Body of pancreas (tissue), 4 donors: ENCODE results near the gene ASIC3. TPM values are rescaled to one million over a fixed set of nuclear protein-coding genes. Genes with fewer than 3 reads are reported as not detected.
"Not testable (repeated sequence)": the region's sequence is repeated elsewhere in the genome, so short reads cannot be mapped to it uniquely, and the experiment has no call there.

Experiments
- ATAC-seq: fragments of 150-250 bp; one replicate; pipeline ENCODE4 v1.9.1; 2016
- DNase-seq, 4 donors: peaks; one replicate each; pipeline ENCODE4 v3.0.0-alpha.2; 2019
- H3K27ac ChIP-seq, 4 donors: fragments of 200-600 bp; sonication (generic); 1 replicate in 3 of 4; 2 replicates in 1 of 4; pipeline versions ENCODE4 v1.5.1 to v1.6.1; 2016 to 2019; ENCODE audit warnings: mild to moderate bottlenecking in 1 of 4, mixed read lengths in 1 of 4, moderate library complexity in 1 of 4
- H3K27me3 ChIP-seq, 2 donors: fragments of 200-600 bp; sonication (generic); one replicate each; pipeline ENCODE4 v1.6.0; 2016; ENCODE audit warnings: mild to moderate bottlenecking in 1 of 2
- H3K36me3 ChIP-seq, 2 donors: fragments of 200-600 bp; sonication (generic); replicated peaks in 1 of 2; 2 replicates each; pipeline ENCODE4 v1.5.1; 2016; ENCODE audit warnings: low read depth in 2 of 2; ENCODE audit not compliant: insufficient read depth in 1 of 2
- H3K4me1 ChIP-seq: fragments of 200-600 bp; sonication (generic); one replicate; pipeline ENCODE4 v1.6.0; 2016
- H3K4me3 ChIP-seq, 2 donors: fragments of 200-600 bp; sonication (generic); 1 replicate in 1 of 2; 2 replicates in 1 of 2; pipeline ENCODE4 v1.5.1; 2016 to 2019
- H3K9me3 ChIP-seq, 3 donors: fragments of 200-600 bp; sonication (generic); 1 replicate in 2 of 3; 2 replicates in 1 of 3; pipeline ENCODE4 v1.5.1; 2016
- CTCF ChIP-seq, 7 experiments: fragments of 450-650 bp in 4 of 7; fragments of 200-600 bp in 3 of 7; sonication (generic) in 3 of 7; IDR thresholded peaks; one replicate each; pipeline ENCODE4 v1.5.1; 2016 to 2019; ENCODE audit warnings: antibody characterized with exemption in 7 of 7
- POLR2A ChIP-seq, 3 donors: fragments of 450-650 bp; IDR thresholded peaks; one replicate each; pipeline ENCODE4 v1.6.1; 2016; ENCODE audit warnings: antibody characterized with exemption in 3 of 3, mild to moderate bottlenecking in 2 of 3
- WGBS, 2 donors: methylation state at CpG; one replicate each; pipeline ENCODE4 v1.1.5; 2017; 5-methylcytosine and 5-hydroxymethylcytosine counted together
- intact Hi-C: fragments of 100-400 bp; cut with DNase I; formaldehyde crosslinking; loops from one replicate; pipeline ENCODE4 v1.15.1; 2023
- total RNA-seq, 2 donors: library from RNA; depleted of rRNA; stranded (reverse); fragments of >200 nt; gene quantifications; one replicate each; pipeline ENCODE4 v1.1.0, GENCODE V29; 2016

The ASIC3 gene
- total RNA-seq, 2 donors from 2014 or later = 0.78 to 1.3 TPM

GRCh38 chr7:151040616-151041375 lies 7.5 kb upstream of the ASIC3 start:
- TF ChIP-seq POLR2A (IDR thresholded peaks at IDR 0.05) = no peak
- no peak for TF ChIP-seq CTCF (IDR thresholded peaks at IDR 0.05)
- H3K27me3 ChIP-seq = no peaks in the 10 kb centered on the region
- no peaks in the 10 kb centered on the region for H3K9me3 ChIP-seq
- no peaks in the 10 kb centered on the region for H3K4me1 ChIP-seq
- WGBS, 2 donors = 88 to 90% methylated on average over 9 to 30 of the region's 30 CpGs
- DNase-seq (no peak), ATAC-seq (no peak)
- no peak overlapping the region for H3K4me3 ChIP-seq
- H3K27ac ChIP-seq = no peak overlapping the region
- H3K36me3 ChIP-seq = peaks cover 0 to 7% of the 10 kb centered on the region in 2 donors
- intact Hi-C loops = no loop called here

- H3K36me3 ChIP-seq, H3K4me3 ChIP-seq, H3K27ac ChIP-seq, DNase-seq, ATAC-seq, H3K4me1 ChIP-seq, H3K9me3 ChIP-seq, H3K27me3 ChIP-seq, intact Hi-C loops: not testable (repeated sequence)
- WGBS, 2 donors = 77 to 89% methylated on average over 10 of the region's 10 CpGs
Observed at GRCh38 chr7:151043449-151043848, 4.9 kb upstream of the ASIC3 start.

GRCh38 chr7:151043959-151044358 lies 4.4 kb upstream of the ASIC3 start:
- intact Hi-C loops = no loop called here
- H3K9me3 ChIP-seq = no peaks in the 10 kb centered on the region
- no peak for ATAC-seq
- H3K27ac ChIP-seq = no peak overlapping the region
- no peaks in the 10 kb centered on the region for H3K36me3 ChIP-seq
- H3K4me1 ChIP-seq = no peaks in the 10 kb centered on the region
- DNase-seq = no peak
- TF ChIP-seq CTCF (IDR thresholded peaks at IDR 0.05) (no peak), POLR2A (IDR thresholded peaks at IDR 0.05) (no peak)
- WGBS, 2 donors = 92 to 93% methylated on average over 2 to 7 of the region's 20 CpGs
- H3K4me3 ChIP-seq = no peak overlapping the region
- no peaks in the 10 kb centered on the region for H3K27me3 ChIP-seq

- WGBS, 2 donors = 85 to 89% methylated on average over 9 to 11 of the region's 11 CpGs
- Histone ChIP-seq H3K4me3 (no peak overlapping the region), H3K36me3 (no peaks in the 10 kb centered on the region), H3K27me3 (no peaks in the 10 kb centered on the region), H3K27ac (no peak overlapping the region), H3K9me3 (no peaks in the 10 kb centered on the region), H3K4me1 (no peaks in the 10 kb centered on the region)
- ATAC-seq (no peak), DNase-seq (no peak)
- no peak for TF ChIP-seq CTCF (IDR thresholded peaks at IDR 0.05)
- no peak for TF ChIP-seq POLR2A (IDR thresholded peaks at IDR 0.05)
- intact Hi-C loops = no loop called here
Observed at GRCh38 chr7:151045262-151045661, 3.1 kb upstream of the ASIC3 start.

- Histone ChIP-seq H3K27ac (no peak overlapping the region), H3K4me3 (no peak overlapping the region), H3K9me3 (no peaks in the 10 kb centered on the region), H3K36me3 (no peaks in the 10 kb centered on the region), H3K27me3 (no peaks in the 10 kb centered on the region), H3K4me1 (peaks cover 5% of the 10 kb centered on the region)
- no peak for DNase-seq
- ATAC-seq = no peak
- TF ChIP-seq CTCF (IDR thresholded peaks at IDR 0.05) (no peak), POLR2A (IDR thresholded peaks at IDR 0.05) (no peak)
- intact Hi-C loops = no loop called here
- 83 to 87% methylated on average over 6 to 9 of the region's 9 CpGs for WGBS, 2 donors
Observed at GRCh38 chr7:151045967-151046366, 2.4 kb upstream of the ASIC3 start.
